HG03103 (cell line): ENCODE results near the gene GRIN1.
"Not testable (repeated sequence)": the region's sequence is repeated elsewhere in the genome, so short reads cannot be mapped to it uniquely, and the experiment has no call there.

Source experiments
- ATAC-seq: cut with Tn5 transposase; IDR thresholded peaks from one replicate; pipeline ENCODE4 v1.9.1; 2021; ENCODE audit warnings: low read depth; ENCODE audit not compliant: unreplicated experiment

GRIN1 gene

GRCh38 chr9:137110911-137111787 is 27.8 kb upstream of the GRIN1 start:
- no peak for ATAC-seq

GRCh38 chr9:137111788-137112563 is 27.0 kb upstream of the GRIN1 start:
- no peak for ATAC-seq

GRCh38 chr9:137112564-137113384 is 26.2 kb upstream of the GRIN1 start:
- ATAC-seq: no peak

- no peak for ATAC-seq
These were observed 25.4 kb upstream of the GRIN1 start for GRCh38 chr9:137113385-137114159.

- no peak for ATAC-seq
These were observed 24.7 kb upstream of the GRIN1 start for GRCh38 chr9:137114220-137114612.

GRCh38 chr9:137114613-137115393 is 24.2 kb upstream of the GRIN1 start, which contains the start of gene DPP7:
DPP7 (minus strand) TSS chr9:137114733; CDS start chr9:137114713, 20 bp downstream.
- ATAC-seq: no peak

GRCh38 chr9:137115394-137116026 is 23.4 kb upstream of the GRIN1 start:
- ATAC-seq: no peak

GRCh38 chr9:137116027-137116507 is 22.9 kb upstream of the GRIN1 start:
- no peak for ATAC-seq

GRCh38 chr9:137116728-137117127 is 22.2 kb upstream of the GRIN1 start:
- no peak for ATAC-seq

- no peak for ATAC-seq
These were observed 21.7 kb upstream of the GRIN1 start for GRCh38 chr9:137117269-137117731.

GRCh38 chr9:137118092-137118603 is 20.8 kb upstream of the GRIN1 start:
- not testable (repeated sequence) for ATAC-seq

- ATAC-seq: not testable (repeated sequence)
These were observed 16.8 kb upstream of the GRIN1 start for GRCh38 chr9:137121927-137122795.

- not testable (repeated sequence) for ATAC-seq
These were observed 16.0 kb upstream of the GRIN1 start for GRCh38 chr9:137122796-137123467.

GRCh38 chr9:137123468-137123837 is 15.5 kb upstream of the GRIN1 start:
- ATAC-seq: no peak

GRCh38 chr9:137123952-137124462 is 14.9 kb upstream of the GRIN1 start:
- not testable (repeated sequence) for ATAC-seq

GRCh38 chr9:137126786-137127185 is 12.2 kb upstream of the GRIN1 start:
- no peak for ATAC-seq
